Activated naive CD4-positive, alpha-beta T cell treated with anti-CD3 and anti-CD28 coated beads for 36 hours (primary cell): ENCODE measurements around the gene MUTYH. TPM values are rescaled to one million over a fixed set of nuclear protein-coding genes. Genes with fewer than 3 reads are reported as not detected.

ENCODE experiments used
- CTCF ChIA-PET: fragments of 350-600 bp; sonication (Branson Sonifier 250); formaldehyde crosslinking; loops from one replicate; lab custom pipeline; 2021; ENCODE audit warnings: antibody characterized with exemption; lab: Charles Lee
- DNase-seq: peaks from one replicate; pipeline ENCODE4 v3.0.0-alpha.2; 2020
- H3K27ac Mint-ChIP-seq: one replicate; pipeline ENCODE4 v1.8.0; 2021; ENCODE audit warnings: mild to moderate bottlenecking, mixed read lengths
- H3K27me3 Mint-ChIP-seq: one replicate; pipeline ENCODE4 v1.8.0; 2021; ENCODE audit warnings: low read depth, mixed read lengths
- H3K36me3 Mint-ChIP-seq: one replicate; pipeline ENCODE4 v1.8.0; 2021; ENCODE audit warnings: low read depth, mixed read lengths
- H3K4me1 Mint-ChIP-seq: one replicate; pipeline ENCODE4 v1.8.0; 2021; ENCODE audit warnings: low read depth, mixed read lengths
- H3K4me3 Mint-ChIP-seq: one replicate; pipeline ENCODE4 v1.8.0; 2021; ENCODE audit warnings: mild to moderate bottlenecking, moderate library complexity, mixed read lengths
- H3K9me3 Mint-ChIP-seq: one replicate; pipeline ENCODE4 v1.8.0; 2021; ENCODE audit warnings: mixed read lengths
- intact Hi-C: fragments of 100-400 bp; cut with micrococcal nuclease; formaldehyde crosslinking; loops from one replicate; pipeline ENCODE4 v1.15.1; 2023
- total RNA-seq, 2 experiments: library from RNA; stranded (reverse); gene quantifications; one replicate each; pipeline ENCODE4 v1.2.3, GENCODE V29; 2021

MUTYH gene
- total RNA-seq, 2 experiments from 2014 or later = 42.0 to 45.0 TPM

DNA sequence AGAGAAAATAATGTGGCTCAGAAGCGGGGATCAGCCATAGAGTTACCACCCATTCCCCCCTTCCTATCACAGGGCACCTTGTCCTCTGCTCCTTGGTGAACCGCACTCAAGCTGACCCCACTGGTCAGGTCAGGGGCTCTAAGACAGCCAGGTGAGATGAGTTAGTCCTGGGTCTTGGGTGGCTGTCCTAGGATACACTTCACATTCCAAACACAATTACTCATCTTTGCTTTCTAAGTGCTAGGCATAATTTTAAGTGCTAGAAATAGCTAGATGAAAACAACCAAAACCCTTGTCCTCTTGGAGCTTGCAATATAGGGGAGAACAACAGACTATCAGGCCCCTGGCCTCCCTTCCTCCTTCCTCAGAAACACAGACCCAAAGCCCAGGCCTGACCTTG is 7.8 kb upstream of the MUTYH start:
- no peaks in the 10 kb centered on the region for H3K27me3 Mint-ChIP-seq
- no peak for DNase-seq
- peaks cover 5% of the 10 kb centered on the region for H3K4me1 Mint-ChIP-seq
- H3K9me3 Mint-ChIP-seq = no peaks in the 10 kb centered on the region
- intact Hi-C loops = no loop called here
- no peak overlapping the region for H3K4me3 Mint-ChIP-seq
- peak overlapping the region; percentile 6 for H3K27ac Mint-ChIP-seq
- H3K36me3 Mint-ChIP-seq = peaks cover 18% of the 10 kb centered on the region
- CTCF ChIA-PET = interaction anchor here (0.9 to 2.5 kb wide), 8 partner anchors 7 to 222 kb away, joined by 3 to 13 read pairs (median 4); partner anchors contain the start of genes CCDC163, MMACHC, MUTYH and TOE1

DNA sequence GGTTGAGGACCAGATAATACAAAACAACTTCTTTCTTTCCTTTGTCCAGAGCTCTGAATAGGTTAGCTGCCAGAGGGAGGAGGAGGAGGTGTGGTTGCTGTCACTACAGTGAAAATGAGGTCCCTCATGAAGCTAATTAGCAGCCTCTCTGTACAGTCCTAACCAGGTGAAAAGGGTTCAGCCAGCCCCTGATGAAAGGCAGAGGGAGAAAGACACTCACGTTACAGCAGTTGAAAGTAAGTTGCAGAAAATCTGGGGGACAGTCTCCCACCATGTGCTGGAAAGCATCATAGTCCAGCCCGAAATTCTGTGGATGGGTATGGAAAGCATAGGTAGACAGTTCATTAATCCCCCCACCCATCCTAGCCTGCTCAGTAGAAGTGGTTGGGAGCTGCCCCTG is 6.2 kb upstream of the MUTYH start:
- intact Hi-C loops = no loop called here
- no peak overlapping the region for H3K4me3 Mint-ChIP-seq

DNA sequence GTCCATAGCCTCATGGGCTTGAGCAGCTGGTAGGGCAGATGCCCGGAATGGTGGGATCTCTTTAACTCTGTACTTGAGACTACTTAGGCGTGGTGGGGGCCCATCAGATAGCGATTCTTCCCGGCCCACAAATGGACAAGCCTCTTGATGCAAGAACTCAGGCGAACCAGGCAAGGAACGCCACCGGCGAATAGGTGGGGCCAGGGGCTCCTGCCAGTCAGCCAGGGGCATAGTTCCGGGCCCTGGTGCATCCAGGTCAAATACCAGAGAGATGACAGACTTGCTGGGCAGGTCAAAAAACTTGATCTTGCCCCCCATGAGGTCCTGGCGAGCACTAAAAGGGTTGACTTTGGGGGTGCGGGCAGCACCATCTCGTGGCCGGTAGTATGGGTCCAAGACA is 4.8 kb upstream of the MUTYH start:
- H3K9me3 Mint-ChIP-seq = no peaks in the 10 kb centered on the region
- CTCF ChIA-PET = interaction anchor here (1.3 kb wide), 1 partner anchor 330 kb away, joined by 4 read pairs; no protein-coding TSS in a partner anchor
- peak overlapping the region; percentile 66 for H3K27ac Mint-ChIP-seq
- H3K36me3 Mint-ChIP-seq = peaks cover 43% of the 10 kb centered on the region
- no peak for DNase-seq
- H3K27me3 Mint-ChIP-seq = no peaks in the 10 kb centered on the region
- peaks cover 26% of the 10 kb centered on the region for H3K4me1 Mint-ChIP-seq
- no peak overlapping the region for H3K4me3 Mint-ChIP-seq
- intact Hi-C loops = no loop called here

More for the DNA sequence above, 6.2 kb upstream of the MUTYH start:
- peak overlapping the region; percentile 20 for H3K27ac Mint-ChIP-seq
- no peaks in the 10 kb centered on the region for H3K27me3 Mint-ChIP-seq
- DNase-seq = no peak
- CTCF ChIA-PET = interaction anchor here (2.5 kb wide), 1 partner anchor 146 kb away, joined by 13 read pairs; no protein-coding TSS in a partner anchor
- no peaks in the 10 kb centered on the region for H3K9me3 Mint-ChIP-seq
- H3K36me3 Mint-ChIP-seq = peaks cover 32% of the 10 kb centered on the region
- H3K4me1 Mint-ChIP-seq = peaks cover 19% of the 10 kb centered on the region

DNA sequence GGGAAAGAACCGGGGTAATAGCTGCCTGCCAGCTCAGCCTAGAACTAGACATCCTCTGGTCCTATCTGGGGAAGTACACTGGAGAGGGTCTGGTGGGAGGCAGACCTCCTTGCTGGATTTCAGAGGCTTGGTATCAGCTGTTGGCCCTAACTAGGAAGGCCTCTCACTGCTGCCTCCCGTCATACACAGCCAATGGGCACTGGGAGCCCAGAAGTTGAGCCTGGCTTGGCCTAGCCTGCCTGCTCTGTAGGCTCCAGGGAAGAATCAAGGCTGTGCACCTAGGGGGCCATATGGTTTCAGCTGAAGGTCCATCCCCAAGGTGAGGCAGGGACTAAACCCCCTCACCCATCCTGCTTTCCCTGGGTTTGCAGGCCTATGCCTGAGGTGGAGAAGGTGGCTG is 4.3 kb upstream of the MUTYH start:
- intact Hi-C loops = no loop called here
- H3K4me3 Mint-ChIP-seq = no peak overlapping the region
- H3K36me3 Mint-ChIP-seq = peaks cover 46% of the 10 kb centered on the region
- no peaks in the 10 kb centered on the region for H3K9me3 Mint-ChIP-seq
- DNase-seq = no peak
- no peak overlapping the region for H3K27ac Mint-ChIP-seq
- CTCF ChIA-PET = interaction anchor here (1.2 to 1.5 kb wide), 4 partner anchors 45 to 330 kb away, joined by 4 to 7 read pairs (median 5); no protein-coding TSS in a partner anchor
- no peaks in the 10 kb centered on the region for H3K27me3 Mint-ChIP-seq
- peaks cover 26% of the 10 kb centered on the region for H3K4me1 Mint-ChIP-seq

DNA sequence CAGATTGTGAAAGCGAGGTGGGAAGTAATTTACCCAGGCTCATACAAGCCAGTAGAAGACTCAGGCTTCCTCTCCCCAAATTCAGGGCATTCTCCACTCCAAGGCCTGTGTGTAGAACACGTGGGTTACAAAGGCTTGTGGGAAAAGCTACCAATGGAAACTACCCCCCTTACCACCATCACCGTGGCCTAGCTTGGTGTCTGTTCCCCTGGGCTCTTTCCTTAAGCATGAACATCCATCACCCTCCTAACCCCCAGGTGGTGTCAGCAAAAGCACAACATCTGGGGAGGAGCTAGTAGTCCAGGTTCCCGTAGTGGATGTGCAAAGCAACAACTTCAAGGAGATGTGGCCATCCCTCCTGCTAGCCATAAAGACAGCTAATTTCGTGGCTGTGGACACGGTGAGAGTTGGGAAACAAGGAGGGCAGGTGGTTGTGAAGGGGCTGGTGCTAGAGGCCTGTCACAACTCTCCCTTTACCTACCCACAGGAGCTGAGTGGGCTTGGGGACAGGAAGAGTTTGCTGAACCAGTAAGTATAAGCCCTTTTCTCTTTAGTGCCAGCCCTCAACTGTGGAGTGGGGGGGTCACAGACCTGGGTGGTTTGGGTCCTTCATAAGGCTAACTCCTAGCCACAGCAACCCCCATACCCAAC is 701 bp upstream of the MUTYH start:
- peak overlapping the region; percentile 100 for H3K4me3 Mint-ChIP-seq

DNA sequence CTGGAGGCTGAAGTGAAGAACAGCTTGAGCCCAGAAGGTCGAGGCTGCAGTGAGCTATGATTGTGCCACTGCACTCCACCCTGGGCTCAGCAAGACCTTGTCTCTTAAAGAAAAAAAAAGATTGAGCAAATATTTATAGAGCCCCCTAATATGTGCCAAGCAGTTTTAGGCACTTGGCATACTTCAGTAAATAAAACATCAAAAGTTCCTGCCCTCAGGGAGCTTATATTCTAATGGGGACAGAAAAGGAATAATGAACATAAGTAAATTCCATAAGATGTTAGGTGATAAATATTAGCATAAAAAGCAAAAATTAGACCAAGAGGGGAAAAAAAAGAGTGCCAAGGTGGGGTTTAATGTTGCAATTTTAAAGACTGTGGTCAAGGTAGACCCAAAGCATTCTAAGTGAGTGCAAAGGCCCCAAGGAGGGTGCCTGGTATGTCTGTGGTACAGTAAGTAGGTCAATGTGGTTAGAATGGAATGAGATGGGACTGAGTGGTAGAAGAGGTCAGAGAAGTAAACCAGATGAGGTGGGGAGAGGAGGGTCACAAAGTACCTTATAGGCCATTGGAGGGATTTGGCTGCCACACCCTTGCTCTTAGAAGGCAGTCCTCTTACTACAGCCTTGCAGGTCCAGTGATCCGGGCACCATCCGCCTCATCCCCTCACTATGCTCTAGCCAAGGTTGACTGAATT is 2.5 kb downstream of the MUTYH start:
- intact Hi-C loops = loop anchor here (2.0 kb wide), 2 partner anchors 607 to 909 kb away; partner anchors contain the start of genes RAD54L and RNU5D-1
- H3K36me3 Mint-ChIP-seq = peaks cover 38% of the 10 kb centered on the region
- DNase-seq = no peak
- CTCF ChIA-PET = interaction anchor here (0.7 to 1.7 kb wide), 4 partner anchors 10 to 545 kb away, joined by 3 to 5 read pairs (median 4); no protein-coding TSS in a partner anchor
- no peaks in the 10 kb centered on the region for H3K27me3 Mint-ChIP-seq
- no peak overlapping the region for H3K27ac Mint-ChIP-seq
- peaks cover 3% of the 10 kb centered on the region for H3K9me3 Mint-ChIP-seq
- H3K4me1 Mint-ChIP-seq = peaks cover 34% of the 10 kb centered on the region
- peak overlapping the region; percentile 23 for H3K4me3 Mint-ChIP-seq

More for the DNA sequence above, 701 bp upstream of the MUTYH start:
- peak; percentile 58 for DNase-seq
- H3K27me3 Mint-ChIP-seq = no peaks in the 10 kb centered on the region
- H3K9me3 Mint-ChIP-seq = peaks cover 3% of the 10 kb centered on the region
- peaks cover 35% of the 10 kb centered on the region for H3K4me1 Mint-ChIP-seq
- CTCF ChIA-PET = interaction anchor here (0.6 to 3.4 kb wide), 13 partner anchors 8 to 613 kb away, joined by 3 to 26 read pairs (median 5); partner anchors contain the start of genes HECTD3 and UROD
- peak overlapping the region; percentile 100 for H3K27ac Mint-ChIP-seq
- intact Hi-C loops = loop anchor here (1.0 kb wide), 6 partner anchors 150 to 346 kb away; partner anchors contain the start of genes CCDC163, MMACHC, TESK2 and UROD
- H3K36me3 Mint-ChIP-seq = peaks cover 57% of the 10 kb centered on the region

DNA sequence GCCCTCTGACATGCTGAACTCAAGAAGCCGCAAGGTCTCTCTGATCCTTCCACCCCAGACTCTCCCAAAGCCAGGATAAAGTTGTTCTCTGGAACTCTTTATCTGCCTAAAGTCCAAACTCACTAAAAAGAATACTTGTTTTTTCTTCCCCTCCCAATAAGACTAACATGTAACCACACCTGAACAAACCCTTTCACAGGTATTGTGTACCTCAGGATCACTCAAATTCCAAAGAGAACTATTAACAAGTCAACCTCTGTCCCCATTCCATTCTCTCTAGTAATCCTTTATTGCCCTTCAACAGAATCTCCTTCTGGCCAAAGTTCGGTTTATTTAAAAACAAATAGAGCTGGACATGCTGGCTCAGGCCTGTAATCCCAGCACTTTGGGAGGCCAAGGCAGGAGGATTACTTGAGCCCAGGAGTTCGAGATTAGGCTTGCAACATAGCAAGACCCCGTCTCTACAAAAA is 4.3 kb downstream of the MUTYH start:
- peaks cover 16% of the 10 kb centered on the region for H3K4me1 Mint-ChIP-seq
- H3K27me3 Mint-ChIP-seq = no peaks in the 10 kb centered on the region
- intact Hi-C loops = no loop called here
- no peak overlapping the region for H3K4me3 Mint-ChIP-seq
- H3K27ac Mint-ChIP-seq = peak overlapping the region; percentile 2
- peaks cover 3% of the 10 kb centered on the region for H3K9me3 Mint-ChIP-seq
- no peak for DNase-seq
- CTCF ChIA-PET = no interaction called here
- H3K36me3 Mint-ChIP-seq = peaks cover 23% of the 10 kb centered on the region

DNA sequence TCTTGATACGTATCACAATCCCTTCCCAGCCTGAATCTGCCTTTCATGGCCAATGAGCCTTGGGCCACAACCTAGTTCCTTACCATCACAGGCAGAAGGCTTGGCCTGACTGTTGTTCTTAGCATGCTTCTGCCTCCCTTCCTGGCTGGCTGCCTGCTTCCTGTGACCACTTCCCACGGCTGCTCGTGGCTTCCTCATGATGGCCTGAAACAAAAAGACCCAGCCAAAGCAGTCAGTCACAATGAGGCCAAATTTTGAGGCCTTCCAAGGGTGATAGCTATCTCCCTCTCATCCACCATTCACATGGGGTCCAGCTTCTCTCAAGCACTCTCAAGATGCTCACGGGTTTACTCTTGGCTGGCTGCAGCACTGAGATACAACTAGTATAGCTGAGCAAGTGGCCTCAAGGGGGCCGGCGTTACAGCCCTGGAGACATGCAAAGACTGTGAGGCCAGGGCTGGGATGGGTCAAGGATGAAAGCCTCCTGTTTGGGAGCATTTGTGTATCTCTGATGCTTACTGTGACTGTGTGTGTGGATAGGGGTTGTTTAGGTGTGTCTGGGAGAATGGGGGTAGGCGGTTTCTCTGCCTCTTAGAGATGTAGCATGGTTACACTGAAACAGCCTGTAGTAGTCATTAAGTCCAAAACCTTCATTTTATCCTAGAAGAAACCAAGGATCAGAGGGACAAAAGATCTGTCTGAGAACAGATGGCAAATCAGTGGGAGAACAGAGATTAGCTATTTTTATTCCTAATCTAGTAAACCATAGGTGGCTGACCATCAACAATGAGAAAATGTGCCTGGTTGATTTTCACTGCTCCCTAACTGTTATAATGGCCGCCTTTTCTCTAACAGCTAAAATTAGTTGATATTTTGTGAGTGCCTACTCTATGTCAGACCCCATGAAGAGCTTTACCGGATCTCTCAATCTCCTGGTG is 5.7 kb downstream of the MUTYH start:
- H3K36me3 Mint-ChIP-seq = peaks cover 19% of the 10 kb centered on the region
- H3K27me3 Mint-ChIP-seq = no peaks in the 10 kb centered on the region
- peak overlapping the region; percentile 13 for H3K27ac Mint-ChIP-seq
- peaks cover 3% of the 10 kb centered on the region for H3K9me3 Mint-ChIP-seq
- CTCF ChIA-PET = interaction anchor here (1.5 kb wide), 1 partner anchor 158 kb away, joined by 5 read pairs; no protein-coding TSS in a partner anchor
- H3K4me1 Mint-ChIP-seq = peaks cover 19% of the 10 kb centered on the region
- H3K4me3 Mint-ChIP-seq = no peak overlapping the region
- DNase-seq = no peak
- intact Hi-C loops = no loop called here

DNA sequence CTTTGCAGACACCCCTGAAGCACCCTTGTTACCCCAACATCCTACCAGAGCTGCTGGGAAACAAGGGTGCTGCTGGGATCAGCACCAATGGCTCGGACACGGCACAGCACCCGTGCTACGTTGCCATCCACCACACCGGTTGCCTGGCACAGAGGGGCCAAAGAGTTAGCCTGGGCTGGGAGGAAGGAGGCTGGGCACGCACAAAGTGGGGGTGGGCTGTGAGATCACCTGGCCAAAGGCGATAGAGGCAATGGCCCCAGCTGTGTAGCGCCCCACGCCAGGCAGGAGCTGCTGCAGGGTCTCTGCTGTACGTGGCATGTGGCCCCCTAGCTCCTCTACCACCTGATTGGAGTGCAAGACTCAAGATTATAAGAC is 7.9 kb downstream of the MUTYH start:
- no peak for DNase-seq
- intact Hi-C loops = no loop called here
- Mint-ChIP-seq H3K9me3 (no peaks in the 10 kb centered on the region), H3K27me3 (no peaks in the 10 kb centered on the region), H3K36me3 (peaks cover 20% of the 10 kb centered on the region), H3K27ac (no peak overlapping the region), H3K4me3 (no peak overlapping the region), H3K4me1 (peaks cover 31% of the 10 kb centered on the region)
- CTCF ChIA-PET = no interaction called here

DNA sequence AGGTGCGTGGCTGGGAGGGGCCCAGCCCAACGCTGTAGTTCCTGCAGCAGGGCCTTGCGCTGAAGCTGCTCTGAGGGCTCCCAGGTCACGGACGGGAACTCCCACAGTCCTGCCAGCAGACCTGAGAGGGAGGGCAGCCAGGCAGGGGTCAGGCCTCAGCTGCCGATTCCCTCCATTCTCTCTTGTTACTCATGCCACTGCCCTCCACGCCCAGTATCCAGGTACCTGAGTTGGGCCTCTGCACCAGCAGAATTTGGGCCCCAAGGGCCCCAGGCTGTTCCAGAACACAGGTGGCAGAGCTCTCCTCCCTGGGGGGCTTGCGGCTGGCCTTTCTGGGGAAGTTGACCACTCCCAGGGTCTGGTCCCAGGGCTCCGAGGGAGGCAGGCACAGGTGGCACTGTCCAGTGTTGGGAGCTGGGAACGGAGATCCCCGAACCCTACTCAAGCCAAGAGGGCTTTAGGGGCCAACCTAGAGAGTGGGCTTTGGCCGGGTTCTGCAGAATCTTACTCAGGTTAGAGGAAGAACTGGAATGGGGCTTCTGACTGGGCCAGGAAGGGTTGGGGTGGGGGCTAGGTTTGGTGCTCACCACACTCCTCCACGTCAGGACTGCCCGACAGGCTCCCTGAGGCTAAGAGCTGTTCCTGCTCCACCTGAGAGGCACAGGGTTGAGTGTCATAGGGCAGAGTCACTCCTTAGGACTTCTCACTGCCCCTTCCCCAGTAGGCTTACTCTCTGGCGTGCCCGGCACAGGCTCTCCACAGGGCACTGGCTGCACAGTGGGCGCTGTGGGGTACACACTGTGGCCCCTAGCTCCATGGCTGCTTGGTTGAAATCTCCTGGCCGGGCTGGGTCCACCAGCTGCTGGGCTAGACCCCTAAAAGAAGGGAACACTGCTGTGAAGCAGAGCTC is 8.5 kb downstream of the MUTYH start:
- Mint-ChIP-seq H3K27ac (no peak overlapping the region), H3K36me3 (peaks cover 20% of the 10 kb centered on the region), H3K27me3 (no peaks in the 10 kb centered on the region), H3K4me3 (no peak overlapping the region), H3K4me1 (peaks cover 31% of the 10 kb centered on the region), H3K9me3 (no peaks in the 10 kb centered on the region)
- CTCF ChIA-PET = no interaction called here
- intact Hi-C loops = no loop called here
- DNase-seq = no peak

DNA sequence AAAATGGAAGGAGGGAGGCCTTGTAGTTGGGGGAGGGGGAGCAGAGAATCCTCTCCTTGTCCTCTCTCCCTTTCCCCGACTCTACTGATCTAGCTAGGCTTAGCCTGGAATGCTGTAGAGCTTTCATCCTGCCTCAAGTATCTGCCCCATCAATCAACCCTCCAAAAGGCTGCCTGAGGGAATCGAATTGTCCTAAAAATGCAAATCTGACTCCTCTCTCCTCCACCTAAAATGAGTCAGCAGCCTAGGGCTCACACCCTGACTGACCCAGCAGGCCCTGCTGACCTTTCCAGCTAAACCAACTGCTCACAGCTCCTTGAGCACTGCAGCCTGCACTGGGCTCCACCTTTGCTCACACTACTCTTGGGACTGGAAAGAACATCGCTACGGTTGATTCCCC is 10.8 kb downstream of the MUTYH start:
- H3K4me1 Mint-ChIP-seq = peaks cover 27% of the 10 kb centered on the region
- H3K27me3 Mint-ChIP-seq = no peaks in the 10 kb centered on the region
- intact Hi-C loops = no loop called here
- no peak for DNase-seq
- H3K27ac Mint-ChIP-seq = no peak overlapping the region
- CTCF ChIA-PET = interaction anchor here (0.9 to 1.2 kb wide), 2 partner anchors 11 to 315 kb away, joined by 4 to 5 read pairs; partner anchors contain the start of genes MUTYH and TOE1
- H3K4me3 Mint-ChIP-seq = peak overlapping the region; percentile 26
- no peaks in the 10 kb centered on the region for H3K9me3 Mint-ChIP-seq
- peaks cover 20% of the 10 kb centered on the region for H3K36me3 Mint-ChIP-seq
